OCI-LY7 (cell line): Measurements from ENCODE around the gene MEF2B. TPM values are rescaled to one million over a fixed set of nuclear protein-coding genes. Genes with fewer than 3 reads are reported as not detected.

ENCODE experiments used
- BruUV-seq: library from RNA; stranded (reverse); fragments of 400-500 nt; replicated peaks from 2 replicates; lab custom pipeline; 2021; lab: Mats Ljungman, UMichigan
- CTCF ChIA-PET: fragments of 300-600 bp; sonication (Branson Sonifier 250); formaldehyde crosslinking; loops from one replicate; lab custom pipeline; 2022; ENCODE audit warnings: antibody characterized with exemption; ENCODE audit not compliant: unreplicated experiment; lab: Charles Lee
- POLR2A ChIA-PET: fragments of 300-600 bp; sonication (Branson Sonifier 250); formaldehyde crosslinking; loops from one replicate; lab custom pipeline; 2022; ENCODE audit warnings: antibody characterized with exemption; lab: Charles Lee
- DNase-seq: peaks from one replicate; pipeline ENCODE4 v3.0.0-alpha.2; 2015; ENCODE audit warnings: low spot score
- H2AFZ ChIP-seq: fragments of 200-600 bp; sonication (generic), shearing (Covaris generic); 2 replicates; pipeline ENCODE4 v1.6.1; 2014; ENCODE audit warnings: mild to moderate bottlenecking, antibody characterized with exemption, low read length, moderate library complexity
- H3K27ac ChIP-seq: fragments of 200-600 bp; sonication (generic); 2 replicates; pipeline ENCODE4 v1.5.1; 2014; ENCODE audit warnings: mixed run types, low read depth, mild to moderate bottlenecking, moderate library complexity, low read length, inconsistent platforms; ENCODE audit not compliant: poor library complexity, severe bottlenecking
- H3K36me3 ChIP-seq: fragments of 200-600 bp; sonication (generic); 2 replicates; pipeline ENCODE4 v1.6.1; 2014; ENCODE audit warnings: mild to moderate bottlenecking, antibody characterized with exemption, low read length, moderate library complexity, mixed read lengths; ENCODE audit not compliant: insufficient read depth
- H3K4me1 ChIP-seq: fragments of 200-600 bp; sonication (generic); 2 replicates; pipeline ENCODE4 v1.5.1; 2014; ENCODE audit warnings: mild to moderate bottlenecking, low read length; ENCODE audit not compliant: insufficient read depth, poor library complexity, severe bottlenecking
- H3K4me2 ChIP-seq: fragments of 200-600 bp; sonication (generic); 2 replicates; pipeline ENCODE4 v1.6.1; 2014; ENCODE audit warnings: mild to moderate bottlenecking, low read length
- H3K4me3 ChIP-seq: fragments of 200-600 bp; sonication (generic); 2 replicates; pipeline ENCODE4 v1.5.1; 2014; ENCODE audit warnings: mild to moderate bottlenecking, low read depth, low read length; ENCODE audit not compliant: poor library complexity, severe bottlenecking
- H3K79me2 ChIP-seq: fragments of 200-600 bp; sonication (generic); 2 replicates; pipeline ENCODE4 v1.6.1; 2016; ENCODE audit warnings: low read depth, mild to moderate bottlenecking, low read length, moderate library complexity, mixed read lengths; ENCODE audit not compliant: insufficient read depth
- H3K9me2 ChIP-seq: fragments of 200-600 bp; sonication (generic); 2 replicates; pipeline ENCODE4 v1.6.1; 2016; ENCODE audit warnings: mild to moderate bottlenecking, low read length, mixed read lengths; ENCODE audit not compliant: insufficient read depth
- H3K9me3 ChIP-seq: fragments of 200-600 bp; sonication (generic); 2 replicates; pipeline ENCODE4 v1.6.1; 2014; ENCODE audit warnings: mild to moderate bottlenecking, mixed run types, low read length, mixed read lengths
- H4K20me1 ChIP-seq: fragments of 200-600 bp; sonication (generic); 2 replicates; pipeline ENCODE4 v1.6.1; 2014; ENCODE audit warnings: mild to moderate bottlenecking, antibody characterized with exemption, low read length, moderate library complexity, mixed read lengths; ENCODE audit not compliant: insufficient read depth
- CTCF ChIP-seq: fragments of 200-600 bp; sonication (generic); conservative IDR thresholded peaks from 2 replicates; pipeline ENCODE4 v1.5.1; 2014; ENCODE audit warnings: mild to moderate bottlenecking, antibody characterized with exemption, low read length, moderate library complexity, mixed read lengths
- EZH2phosphoT487 ChIP-seq: fragments of 200-600 bp; sonication (generic); IDR thresholded peaks from 2 replicates; pipeline ENCODE4 v1.6.1; 2018; ENCODE audit warnings: low read depth, borderline replicate concordance, mild to moderate bottlenecking, mixed run types, antibody characterized with exemption, low read length, moderate library complexity, mixed read lengths
- intact Hi-C: fragments of 100-400 bp; cut with micrococcal nuclease; formaldehyde crosslinking; loops from one replicate; pipeline ENCODE4 v1.10.0; 2022; ENCODE audit not compliant: unreplicated experiment
- total RNA-seq, 2 experiments: library from RNA; depleted of rRNA in 1 of 2; stranded (reverse); fragments of >200 nt in 1 of 2; shearing (Covaris generic) in 1 of 2; gene quantifications; 2 replicates each; pipeline ENCODE4 v1.2.3, GENCODE V29; 2014 to 2022

Gene MEF2B
- total RNA-seq, 2 experiments from 2014 or later, result 201 to 295 TPM

GRCh38 chr19:19171821-19172532, 1.9 kb upstream of the MEF2B start:
- no peaks in the 10 kb centered on the region for H3K9me2 ChIP-seq
- no peaks in the 10 kb centered on the region for H3K9me3 ChIP-seq
- H2AFZ ChIP-seq, result no peak overlapping the region
- ChIA-PET CTCF (interaction anchor here (0.6 kb wide), 1 partner anchor 235 kb away, joined by 3 read pairs; no protein-coding TSS in a partner anchor), POLR2A (interaction anchor here (7.6 kb wide), 1 partner anchor 14 kb away, joined by 201 read pairs; no protein-coding TSS in a partner anchor)
- peak overlapping the region; percentile 87 for H3K4me2 ChIP-seq
- peaks cover 8% of the 10 kb centered on the region; the same call in 1 of the 2 replicates for H4K20me1 ChIP-seq
- peaks cover 29% of the 10 kb centered on the region for H3K36me3 ChIP-seq
- TF ChIP-seq EZH2phosphoT487, result no peak
- no peak for TF ChIP-seq CTCF
- peaks cover 31% of the 10 kb centered on the region for H3K79me2 ChIP-seq
- BruUV-seq, result no TSS peak
- H3K27ac ChIP-seq, result peak overlapping the region; percentile 50
- peaks cover 55% of the 10 kb centered on the region for H3K4me1 ChIP-seq
- peak overlapping the region; percentile 6 for H3K4me3 ChIP-seq
- intact Hi-C loops, result no loop called here
- peak; percentile 73 for DNase-seq

GRCh38 chr19:19170873-19171672, 1.0 kb upstream of the MEF2B start:
- Histone ChIP-seq H3K79me2 (peaks cover 40% of the 10 kb centered on the region), H3K4me2 (peak overlapping the region; percentile 87), H3K36me3 (peaks cover 36% of the 10 kb centered on the region), H3K4me3 (peak overlapping the region; percentile 93), H3K9me3 (no peaks in the 10 kb centered on the region), H3K4me1 (peaks cover 64% of the 10 kb centered on the region), H3K27ac (peak overlapping the region; percentile 50), H2AFZ (no peak overlapping the region), H3K9me2 (no peaks in the 10 kb centered on the region), H4K20me1 (peaks cover 9% of the 10 kb centered on the region; the same call in 1 of the 2 replicates)
- intact Hi-C loops, result loop anchor here (1.0 kb wide), 1 partner anchor 11 kb away; no protein-coding TSS in a partner anchor
- POLR2A ChIA-PET, result interaction anchor here (7.6 kb wide), 1 partner anchor 13 kb away, joined by 201 read pairs; no protein-coding TSS in a partner anchor
- CTCF ChIA-PET, result no interaction called here
- DNase-seq, result no peak
- no TSS peak for BruUV-seq
- TF ChIP-seq CTCF, result no peak
- no peak for TF ChIP-seq EZH2phosphoT487
